ENCODE results near the gene NACA2.

- TF ChIP-seq POLR2AphosphoS5 (IDR thresholded peaks at IDR 0.05) (no peak), CTCF (IDR thresholded peaks at IDR 0.05 in 8 of 11, conservative IDR thresholded peaks at IDR 0.05 in 3 of 11) (no peak), POLR2A (IDR thresholded peaks at IDR 0.05) (no peak)
Observed at GRCh38 chr17:61554209-61554608, 36.8 kb downstream of the NACA2 start.
